Heart left ventricle (tissue), 16 donors: ENCODE measurements around the gene BARX1. TPM values are rescaled to one million over a fixed set of nuclear protein-coding genes. Genes with fewer than 3 reads are reported as not detected.

Experiments used
- ATAC-seq, 4 donors: fragments of 200-7000 bp; cut with Tn5 transposase; one replicate each; pipeline ENCODE4 v1.9.1; 2020 to 2022; ENCODE audit warnings: moderate library complexity in 4 of 4, mild to moderate bottlenecking in 3 of 4, moderate number of reproducible peaks in 1 of 4
- DNase-seq, 5 donors: peaks; one replicate each; pipeline ENCODE4 v3.0.0-alpha.2; 2020
- H3K27ac ChIP-seq, 12 donors: fragments of 200-600 bp; sonication (generic) in 4 of 12; one replicate each; pipeline versions ENCODE4 v1.5.0 to v1.8.0; 2016 to 2022; ENCODE audit warnings: mild to moderate bottlenecking in 2 of 12
- H3K27me3 ChIP-seq, 9 donors: fragments of 200-600 bp; sonication (generic) in 2 of 9; one replicate each; pipeline versions ENCODE4 v1.5.1 to v1.8.0; 2016 to 2022; ENCODE audit warnings: mild to moderate bottlenecking in 3 of 9
- H3K36me3 ChIP-seq, 9 donors: fragments of 200-600 bp; sonication (generic) in 2 of 9; one replicate each; pipeline versions ENCODE4 v1.5.0 to v1.8.0; 2018 to 2022; ENCODE audit warnings: mild to moderate bottlenecking in 2 of 9
- H3K4me1 ChIP-seq, 12 donors: fragments of 200-600 bp; sonication (generic) in 4 of 12; one replicate each; pipeline versions ENCODE4 v1.5.0 to v1.8.0; 2016 to 2022; ENCODE audit warnings: mild to moderate bottlenecking in 3 of 12
- H3K4me3 ChIP-seq, 12 donors: fragments of 200-600 bp; sonication (generic) in 4 of 12; one replicate each; pipeline versions ENCODE4 v1.5.0 to v1.8.0; 2017 to 2022; ENCODE audit warnings: mild to moderate bottlenecking in 9 of 12, moderate library complexity in 4 of 12
- H3K9me3 ChIP-seq, 12 donors: fragments of 200-600 bp; sonication (generic) in 4 of 12; one replicate each; pipeline versions ENCODE4 v1.5.0 to v1.8.0; 2016 to 2022; ENCODE audit warnings: mild to moderate bottlenecking in 1 of 12
- CTCF ChIP-seq, 12 donors: fragments of 200-600 bp; sonication (generic) in 4 of 12; IDR thresholded peaks; one replicate each; pipeline versions ENCODE4 v1.5.0 to v1.8.0; 2018 to 2022; ENCODE audit warnings: antibody characterized with exemption in 12 of 12, mild to moderate bottlenecking in 5 of 12
- POLR2A ChIP-seq, 2 donors: fragments of 450-650 bp; IDR thresholded peaks; one replicate each; pipeline ENCODE4 v1.6.1; 2017; ENCODE audit warnings: antibody characterized with exemption in 2 of 2, mild to moderate bottlenecking in 2 of 2, moderate library complexity in 2 of 2
- WGBS, 4 donors: extraction: QIAGEN DNeasy Blood & Tissue Kit in 2 of 4; methylation state at CpG; one replicate each; pipeline versions ENCODE4 v1.1.5 to v1.1.7; 2013 to 2018; 5-methylcytosine and 5-hydroxymethylcytosine counted together
- intact Hi-C, 10 donors: fragments of 100-400 bp; cut with DNase I; formaldehyde crosslinking; loops; one replicate each; pipeline versions ENCODE4 v1.11.1 to v1.14.2; 2022
- polyA plus RNA-seq, 2 donors: library from polyadenylated mRNA; stranded (reverse); fragments of 200-250 nt; gene quantifications; one replicate each; pipeline ENCODE4 v1.2.3, GENCODE V29; 2013
- total RNA-seq, 9 donors: library from RNA; depleted of rRNA in 2 of 9; stranded (reverse); fragments of >200 nt in 2 of 9; fragmentation: NEBNext Ultra II Directional in 3 of 9; extraction: Animal tissue kit (Norgen Biotek cat#: 25700) in 3 of 9; gene quantifications; one replicate each; pipeline versions ENCODE4 v1.1.0 to v1.2.4, GENCODE V29; 2016 to 2023
- donor health status: ischemic (EF 13 %, LVEDD 7.1; RV severe dilation, severe dysfunction).
- donor health status: healthy with polysubstance abuse.
- donor health status: DM: no; HTN: yes; CAD: no.
- donor health status: DM: no; HTN: no; CAD: no.
- donor health status: ischemic (EF 25% LVEDD 6.9; RV normal size, moderate dysfunction).
- donor health status: ischemic (EF 25% LVEDD 5.7; RV mildly dilated, moderate dysfunction).
- donor health status: healthy.
- donor health status: DM: yes; HTN: yes; CAD: no.
- donor health status: ischemic (EF 35%, LVEDD 5.7; RV mildly dilated, moderate dysfunction).
- donor health status: nonischemic (EF 11% LVEDD 7.7; RV severe dilation, severe dysfunction).
- donor health status: DM: yes; HTN: yes; CAD: no.
- donor health status: PGD.
- donor health status: ischemic (EF 29% LVEDD 5.4; RV normal size, mild dysfunction).
- donor health status: nonischemic (EF 23%, LVEDD 6.1; RV moderate dilation, normal function).

The BARX1 gene
- total and polyA plus RNA-seq, 11 donors = not detected

DNA sequence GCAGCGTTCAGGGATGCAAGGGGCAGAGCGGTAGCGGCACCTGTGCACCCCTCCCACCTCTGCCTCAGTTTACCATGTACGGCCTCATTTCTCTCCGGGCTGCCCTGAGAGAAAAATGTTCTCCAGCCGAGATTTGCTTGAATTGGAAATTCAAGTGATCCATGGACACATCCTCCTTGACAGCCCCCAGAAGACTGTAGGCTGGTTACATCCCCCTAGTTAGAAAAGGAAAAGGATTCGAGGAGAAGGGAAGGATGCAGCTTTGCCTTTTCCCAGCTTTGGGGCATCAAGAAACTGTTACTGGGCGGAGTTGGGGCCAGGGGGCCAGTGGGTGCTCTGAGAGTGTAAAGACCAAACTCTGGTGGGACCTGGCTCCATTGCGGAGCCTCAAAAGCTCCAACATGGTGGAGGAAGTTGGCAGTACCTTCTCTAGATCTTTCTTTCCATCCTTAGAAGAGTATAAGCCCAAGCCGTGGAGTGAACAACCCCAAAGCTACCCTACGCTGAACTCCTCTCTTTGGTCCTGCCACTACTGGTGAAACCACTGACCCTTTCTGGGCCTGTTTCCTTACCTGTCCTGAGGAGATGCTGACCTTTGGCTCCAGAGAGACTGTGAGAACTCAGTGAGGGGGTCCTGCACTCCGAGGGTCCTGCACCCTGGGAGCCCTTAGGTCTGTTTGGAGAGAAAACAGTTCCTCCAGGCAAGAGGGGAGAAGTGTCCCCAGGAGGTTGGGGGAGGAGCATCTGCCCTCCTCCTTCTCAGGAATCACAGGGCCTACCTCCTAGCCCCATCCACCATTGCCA is 1.0 kb upstream of the BARX1 start:
- 26 to 40% (median 31%) methylated on average over 10 to 12 of the region's 12 CpGs for WGBS, 4 donors
- peaks cover 84 to 97% (median 95%) of the 10 kb centered on the region in 9 donors for H3K27me3 ChIP-seq

GRCh38 chr9:93954434-93955061 is 607 bp downstream of the BARX1 start:
- no peaks in the 10 kb centered on the region for H3K36me3 ChIP-seq
- DNase-seq (peak in 1 of 5 donors; percentile 65), ATAC-seq (no peak)
- intact Hi-C loops = loop anchor here in 2 of 10 donors (5.0 to 10.0 kb wide), 2 partner anchors 140 to 797 kb away; no protein-coding TSS in a partner anchor
- H3K9me3 ChIP-seq = no peaks in the 10 kb centered on the region
- peaks cover 11 to 68% (median 56%) of the 10 kb centered on the region in 12 donors for H3K4me1 ChIP-seq
- TF ChIP-seq CTCF (IDR thresholded peaks at IDR 0.05) (no peak), POLR2A (IDR thresholded peaks at IDR 0.05) (no peak)
- H3K27ac ChIP-seq = no peak overlapping the region
- H3K27me3 ChIP-seq = peaks cover 77 to 97% (median 95%) of the 10 kb centered on the region in 9 donors
- 2 to 5% (median 4%) methylated on average over 22 to 67 of the region's 67 CpGs for WGBS, 4 donors
- H3K4me3 ChIP-seq = peak overlapping the region in 6 of 12 donors; percentile 6 to 37 (median 16)

More for the DNA sequence above, 1.0 kb upstream of the BARX1 start:
- intact Hi-C loops = loop anchor here in 2 of 10 donors (5.0 to 10.0 kb wide), 2 partner anchors 141 to 799 kb away; no protein-coding TSS in a partner anchor
- TF ChIP-seq POLR2A (IDR thresholded peaks at IDR 0.05) (no peak), CTCF (IDR thresholded peaks at IDR 0.05) (no peak)
- Histone ChIP-seq H3K36me3 (no peaks in the 10 kb centered on the region), H3K9me3 (no peaks in the 10 kb centered on the region), H3K4me1 (peaks cover 11 to 73% (median 57%) of the 10 kb centered on the region in 12 donors), H3K4me3 (peak overlapping the region in 6 of 12 donors; percentile 2 to 41 (median 26)), H3K27ac (no peak overlapping the region)
- DNase-seq = no peak
- ATAC-seq = no peak

DNA sequence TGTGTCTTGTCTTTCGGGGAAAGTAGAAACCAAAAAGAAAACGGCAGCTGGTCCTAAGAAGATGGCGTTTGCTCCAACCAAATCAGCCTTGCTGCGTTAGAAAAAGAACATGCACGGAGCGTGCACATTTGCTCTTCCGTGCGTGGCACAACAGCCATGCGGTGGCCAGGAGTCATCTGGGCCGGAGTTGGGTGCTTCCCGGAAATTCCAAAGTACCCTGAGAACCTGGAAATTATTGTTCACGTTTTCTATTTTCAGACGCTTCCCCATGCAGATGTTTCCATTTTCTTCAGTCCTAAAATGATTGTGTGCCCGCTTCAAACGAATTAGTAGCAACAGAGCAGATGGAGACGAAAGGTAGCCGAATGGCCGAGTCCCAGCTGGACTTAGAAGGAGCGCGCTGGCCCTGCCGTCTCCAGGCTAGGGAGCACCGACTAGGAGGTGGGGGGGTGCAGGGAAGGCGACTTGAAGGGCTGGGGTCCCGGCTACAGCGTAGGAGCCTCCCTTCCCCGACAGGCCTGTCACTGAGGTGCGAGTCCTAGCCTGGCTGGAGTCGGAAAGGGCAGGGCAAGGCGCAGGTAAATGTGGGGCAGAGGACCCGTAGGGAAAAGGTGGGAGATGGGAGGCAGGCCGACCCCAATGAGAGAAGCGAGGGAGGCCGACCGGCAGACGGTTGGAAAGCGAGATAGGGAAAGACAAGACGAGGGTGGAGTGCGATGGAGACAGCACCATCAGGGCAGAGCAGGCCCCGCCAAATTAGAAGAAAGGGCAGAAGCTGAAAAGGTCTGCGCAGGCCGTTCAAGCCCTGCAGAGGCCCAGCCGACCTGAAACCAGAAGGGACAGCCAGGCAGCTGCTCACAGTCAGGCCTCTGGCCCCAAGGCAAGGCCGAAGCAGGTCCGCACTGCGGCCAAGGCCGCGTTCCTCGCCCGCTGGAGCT is 1.4 kb downstream of the BARX1 start:
- intact Hi-C loops = loop anchor here in 1 of 10 donors (10.0 kb wide), 1 partner anchor 139 kb away; no protein-coding TSS in a partner anchor
- Histone ChIP-seq H3K4me3 (peak overlapping the region in 3 of 12 donors; percentile 6 to 37 (median 7)), H3K4me1 (peaks cover 8 to 67% (median 50%) of the 10 kb centered on the region in 12 donors), H3K9me3 (no peaks in the 10 kb centered on the region), H3K27me3 (peaks cover 77 to 97% (median 95%) of the 10 kb centered on the region in 9 donors), H3K27ac (no peak overlapping the region), H3K36me3 (no peaks in the 10 kb centered on the region)
- no peak for ATAC-seq
- peak in 1 of 5 donors; percentile 35 for DNase-seq
- TF ChIP-seq POLR2A (IDR thresholded peaks at IDR 0.05) (no peak), CTCF (IDR thresholded peaks at IDR 0.05) (no peak)
- WGBS, 4 donors = 15 to 27% (median 24%) methylated on average over 42 to 49 of the region's 49 CpGs
